CD4-positive, alpha-beta T cell treated with Interleukin-6 at 100 ng/mL for 8 hours (primary cell): ENCODE data around the gene NSD1.
A peak's percentile ranks its signal among the peaks of the same experiment; 100 is the strongest.
"Not testable (repeated sequence)": the region's sequence is repeated elsewhere in the genome, so short reads cannot be mapped to it uniquely, and the experiment has no call there.

Source experiments
- DNase-seq: peaks from one replicate; pipeline ENCODE4 v3.0.0-alpha.2; 2020; ENCODE audit warnings: mixed read lengths, low spot score

NSD1 gene

GRCh38 chr5:177126771-177127170, 6.8 kb upstream of the NSD1 start:
- no peak for DNase-seq

- peak; percentile 24 for DNase-seq
Measured at GRCh38 chr5:177128551-177128981, 5.0 kb upstream of the NSD1 start.

GRCh38 chr5:177130211-177131018, 3.2 kb upstream of the NSD1 start:
- DNase-seq: no peak

- DNase-seq: no peak
Measured at GRCh38 chr5:177131019-177131320, 2.6 kb upstream of the NSD1 start.

- no peak for DNase-seq
Measured at GRCh38 chr5:177131352-177132135, 2.0 kb upstream of the NSD1 start.

- peak; percentile 36 for DNase-seq
Measured at GRCh38 chr5:177132136-177133095, 1.2 kb upstream of the NSD1 start.

GRCh38 chr5:177133853-177134696, 502 bp downstream of the NSD1 start:
- DNase-seq: peak; percentile 23

- DNase-seq: no peak
Measured at GRCh38 chr5:177134697-177135225, 1.2 kb downstream of the NSD1 start.

GRCh38 chr5:177140312-177140711, 6.7 kb downstream of the NSD1 start:
- no peak for DNase-seq

GRCh38 chr5:177141496-177141895, 7.9 kb downstream of the NSD1 start:
- no peak for DNase-seq

- DNase-seq: no peak
Measured at GRCh38 chr5:177142098-177142611, 8.6 kb downstream of the NSD1 start.

GRCh38 chr5:177142778-177143177, 9.2 kb downstream of the NSD1 start:
- no peak for DNase-seq

- DNase-seq: no peak
Measured at GRCh38 chr5:177146891-177147638, 13.5 kb downstream of the NSD1 start.

GRCh38 chr5:177150061-177150460, 16.5 kb downstream of the NSD1 start:
- not testable (repeated sequence) for DNase-seq

- DNase-seq: no peak
Measured at GRCh38 chr5:177154003-177154643, 20.6 kb downstream of the NSD1 start.

GRCh38 chr5:177162379-177162778, 28.8 kb downstream of the NSD1 start:
- DNase-seq: no peak

GRCh38 chr5:177163500-177163899, 29.9 kb downstream of the NSD1 start:
- DNase-seq: no peak

- DNase-seq: no peak
Measured at GRCh38 chr5:177169271-177169670, 35.7 kb downstream of the NSD1 start.

GRCh38 chr5:177171961-177172360, 38.4 kb downstream of the NSD1 start:
- no peak for DNase-seq

GRCh38 chr5:177175336-177175735, 41.8 kb downstream of the NSD1 start:
- no peak for DNase-seq
